Mammary epithelial cell (primary cell): Measurements from ENCODE around the gene MAPT.
A peak's percentile ranks its signal among the peaks of the same experiment; 100 is the strongest.

ENCODE experiments used
- EZH2 ChIP-seq: IDR thresholded peaks from 2 replicates; pipeline ENCODE4 v1.6.1; 2012; ENCODE audit warnings: low read length, inconsistent platforms, borderline replicate concordance
- TF ChIP-seq, protein P1 (sequence below), 2 donors: IDR thresholded peaks in 1 of 2; conservative IDR thresholded peaks in 1 of 2; 2 replicates each; pipeline ENCODE4 v1.5.1; 2011 to 2012; ENCODE audit warnings: inconsistent platforms in 2 of 2, low read length in 2 of 2, mild to moderate bottlenecking in 2 of 2, control low read depth in 1 of 2, low read depth in 1 of 2; ENCODE audit not compliant: insufficient read depth in 1 of 2; ENCODE audit errors: extremely low read depth in 1 of 2

DNA sequence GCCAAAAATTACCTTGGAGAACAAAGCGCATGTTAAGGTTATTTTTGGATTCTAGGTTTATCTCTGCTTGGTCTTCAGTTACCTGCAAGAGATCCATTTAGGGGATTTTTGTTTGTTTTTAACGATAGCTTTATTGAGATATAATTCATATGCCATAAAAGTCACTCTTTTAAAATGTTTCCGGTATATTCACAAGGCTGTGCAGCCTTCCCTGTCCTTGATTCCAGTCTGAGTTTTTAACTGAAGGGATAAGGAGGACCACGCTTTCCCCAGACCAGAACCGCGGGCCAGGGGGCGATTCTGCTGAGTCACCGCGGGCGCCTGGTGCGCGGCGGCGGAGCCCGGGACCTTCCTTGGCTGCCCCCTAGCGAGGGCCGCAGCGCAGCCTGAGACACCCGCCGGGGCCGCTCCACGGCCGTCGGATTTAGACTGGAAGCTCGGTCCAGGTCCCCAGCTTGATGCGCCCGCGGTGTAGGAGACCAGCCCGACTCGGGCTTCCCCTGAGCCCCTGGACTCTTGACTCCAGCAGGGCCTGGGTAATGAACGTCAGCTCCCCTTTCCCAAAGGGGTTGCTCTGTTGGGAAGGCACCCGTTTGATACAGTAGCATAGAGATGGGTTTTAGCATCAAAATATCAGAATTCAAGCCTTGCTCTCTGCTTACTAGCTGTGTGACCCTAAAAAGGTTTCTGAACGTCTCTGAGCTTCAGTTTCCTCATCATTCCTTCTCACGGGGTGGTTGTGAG, 54.7 kb downstream of the MAPT start:
- TF ChIP-seq, protein P1, sequence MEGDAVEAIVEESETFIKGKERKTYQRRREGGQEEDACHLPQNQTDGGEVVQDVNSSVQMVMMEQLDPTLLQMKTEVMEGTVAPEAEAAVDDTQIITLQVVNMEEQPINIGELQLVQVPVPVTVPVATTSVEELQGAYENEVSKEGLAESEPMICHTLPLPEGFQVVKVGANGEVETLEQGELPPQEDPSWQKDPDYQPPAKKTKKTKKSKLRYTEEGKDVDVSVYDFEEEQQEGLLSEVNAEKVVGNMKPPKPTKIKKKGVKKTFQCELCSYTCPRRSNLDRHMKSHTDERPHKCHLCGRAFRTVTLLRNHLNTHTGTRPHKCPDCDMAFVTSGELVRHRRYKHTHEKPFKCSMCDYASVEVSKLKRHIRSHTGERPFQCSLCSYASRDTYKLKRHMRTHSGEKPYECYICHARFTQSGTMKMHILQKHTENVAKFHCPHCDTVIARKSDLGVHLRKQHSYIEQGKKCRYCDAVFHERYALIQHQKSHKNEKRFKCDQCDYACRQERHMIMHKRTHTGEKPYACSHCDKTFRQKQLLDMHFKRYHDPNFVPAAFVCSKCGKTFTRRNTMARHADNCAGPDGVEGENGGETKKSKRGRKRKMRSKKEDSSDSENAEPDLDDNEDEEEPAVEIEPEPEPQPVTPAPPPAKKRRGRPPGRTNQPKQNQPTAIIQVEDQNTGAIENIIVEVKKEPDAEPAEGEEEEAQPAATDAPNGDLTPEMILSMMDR (conservative IDR thresholded peaks at IDR 0.05 in 1 of 2, IDR thresholded peaks at IDR 0.05 in 1 of 2; ENCODE audit: extremely low read depth in 1 of 2, insufficient read depth in 1 of 2, low read depth in 1 of 2, low read length in 2 of 2): peak; percentile 47 to 77
- TF ChIP-seq EZH2: no peak
